Stromal cell of bone marrow (primary cell): ENCODE data around the gene UBASH3A.
"Not testable (repeated sequence)": the region's sequence is repeated elsewhere in the genome, so short reads cannot be mapped to it uniquely, and the experiment has no call there.

Experiments
- DNase-seq: peaks from one replicate; pipeline ENCODE4 v3.0.0-alpha.2; 2012; ENCODE audit warnings: low read depth

Gene UBASH3A

DNA sequence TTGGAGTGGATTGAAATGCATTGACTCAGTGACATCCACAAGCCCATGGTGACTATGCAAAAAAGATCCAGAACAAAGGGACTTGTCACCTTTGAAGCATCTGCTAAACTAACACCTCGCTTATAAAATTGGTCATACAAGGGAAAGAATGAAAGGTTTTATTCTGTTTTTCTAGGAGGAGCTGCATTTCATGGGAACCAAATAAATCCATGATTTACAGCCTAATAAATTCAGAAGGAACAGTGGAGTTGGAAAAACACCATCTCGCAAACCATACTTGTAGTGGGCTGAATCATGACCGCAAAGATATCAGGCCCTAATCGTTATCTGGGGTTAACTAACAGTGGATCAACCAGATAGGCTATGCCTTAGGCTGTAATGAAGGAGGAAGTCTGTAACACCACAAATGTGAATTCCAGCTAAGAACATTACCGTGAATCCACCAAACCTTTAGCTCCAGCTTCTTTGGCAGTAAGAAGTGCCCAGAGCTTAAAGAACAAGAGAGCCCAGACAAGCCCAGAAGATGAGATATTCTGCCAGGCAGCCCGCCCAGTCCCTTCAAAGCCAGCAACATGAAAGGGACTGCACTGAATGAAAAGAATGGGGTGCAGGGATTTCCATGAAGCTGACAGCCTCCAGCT lies 64.9 kb downstream of the UBASH3A start:
- no peak for DNase-seq

DNA sequence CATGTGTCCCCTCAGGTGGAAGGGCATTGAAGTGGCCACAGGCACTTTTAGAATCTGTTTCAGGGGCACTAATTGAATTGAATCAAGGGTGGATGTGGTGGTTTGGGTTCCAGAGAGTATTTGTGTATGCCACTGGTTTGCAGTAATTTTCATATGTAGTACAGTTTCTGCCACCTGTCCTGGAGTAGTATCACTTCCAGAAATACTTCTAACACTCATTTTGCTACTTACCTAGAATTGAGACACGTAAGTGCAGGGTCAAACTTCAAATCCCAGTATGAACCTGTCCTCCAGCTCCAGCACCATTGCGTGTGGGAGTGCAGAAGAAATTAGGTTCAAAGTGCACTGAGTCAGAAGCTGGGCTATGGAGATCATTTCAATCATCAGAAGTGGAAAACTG lies 65.6 kb downstream of the UBASH3A start:
- DNase-seq, result no peak

DNA sequence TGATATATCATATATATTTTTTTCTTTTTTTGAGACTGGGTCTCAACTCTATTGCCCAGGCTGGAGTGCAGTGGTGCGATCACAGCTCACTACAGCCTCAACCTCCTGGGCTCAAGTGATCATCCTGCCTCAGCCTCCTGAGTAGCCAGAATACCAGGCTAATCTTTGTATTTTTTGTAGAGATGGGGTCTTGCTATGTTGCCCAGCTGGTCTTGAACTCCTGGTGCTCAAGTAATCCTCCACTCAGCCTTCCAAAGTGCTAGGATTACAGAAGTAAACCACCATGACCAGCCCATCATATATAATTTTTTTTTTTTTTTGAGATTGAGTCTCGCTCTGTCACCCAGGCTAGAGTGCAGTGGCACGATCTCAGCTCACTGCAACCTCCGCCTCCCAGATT lies 66.0 kb downstream of the UBASH3A start:
- not testable (repeated sequence) for DNase-seq

DNA sequence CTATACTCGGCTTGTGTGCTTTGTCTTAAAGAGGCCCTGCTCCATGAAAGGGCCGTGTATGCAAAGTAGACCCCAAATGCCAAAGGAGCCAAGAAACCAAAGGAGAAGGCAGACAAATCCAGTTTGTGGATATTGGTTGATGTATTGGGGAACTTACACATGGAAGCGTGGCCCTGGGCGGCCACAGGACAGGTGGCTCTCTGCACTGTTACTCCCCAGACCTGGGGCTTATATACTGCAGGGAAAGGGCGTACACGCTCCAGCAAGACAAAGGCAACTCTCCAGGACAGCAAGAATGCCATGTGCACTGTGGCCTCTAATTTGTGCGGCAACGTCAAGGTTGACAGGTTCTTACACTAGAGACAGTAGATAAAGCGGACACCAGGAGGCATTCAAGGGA lies 67.5 kb downstream of the UBASH3A start:
- DNase-seq, result no peak

DNA sequence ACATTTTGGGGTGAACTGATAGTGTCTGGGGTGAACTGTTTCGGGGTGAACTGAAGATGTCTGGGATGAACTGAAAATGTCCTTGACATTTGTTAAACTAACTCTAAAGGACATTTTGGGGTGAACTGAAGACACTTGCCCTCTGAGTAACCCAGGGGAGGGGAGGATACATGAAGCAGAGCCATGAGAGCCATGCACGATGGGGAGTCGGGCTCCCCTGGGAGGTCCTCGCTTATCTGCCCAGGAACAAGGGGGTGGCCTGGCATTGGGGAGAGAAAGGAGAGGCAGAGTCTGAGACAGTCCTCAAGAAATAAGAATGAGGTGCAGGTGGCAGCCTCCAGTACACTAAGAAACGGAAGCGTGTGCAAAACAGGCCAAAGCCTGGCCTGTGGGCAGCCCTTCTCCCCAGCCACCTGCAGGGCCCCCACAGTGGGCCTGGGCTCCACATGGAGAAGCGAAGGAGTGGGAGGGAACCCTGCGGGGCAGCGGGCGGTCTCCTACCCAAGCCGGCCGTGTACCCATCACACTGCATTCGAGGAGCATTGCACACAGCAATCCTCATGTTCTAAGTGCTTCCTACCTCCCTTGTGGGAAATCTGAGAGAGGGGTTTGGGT lies 68.1 kb downstream of the UBASH3A start:
- DNase-seq, result no peak

DNA sequence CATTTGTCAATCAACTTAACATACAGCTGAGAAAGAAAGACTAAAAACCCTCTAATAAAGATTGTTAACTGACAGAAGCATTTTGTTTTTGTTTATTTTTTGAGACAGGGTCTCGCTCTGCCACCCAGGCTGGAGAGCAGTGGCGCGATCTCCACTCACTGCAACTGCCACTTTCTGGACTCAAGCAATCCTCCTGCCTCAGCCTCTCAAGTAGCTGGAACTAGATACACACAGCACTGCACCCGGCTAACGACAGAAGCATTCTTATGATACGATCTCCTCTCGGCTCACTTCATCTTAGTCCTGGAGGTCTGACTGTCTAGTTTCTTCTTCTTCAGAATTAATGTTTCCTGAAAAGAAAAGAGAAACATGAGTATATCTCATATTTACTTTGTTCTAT lies 68.8 kb downstream of the UBASH3A start:
- no peak for DNase-seq

DNA sequence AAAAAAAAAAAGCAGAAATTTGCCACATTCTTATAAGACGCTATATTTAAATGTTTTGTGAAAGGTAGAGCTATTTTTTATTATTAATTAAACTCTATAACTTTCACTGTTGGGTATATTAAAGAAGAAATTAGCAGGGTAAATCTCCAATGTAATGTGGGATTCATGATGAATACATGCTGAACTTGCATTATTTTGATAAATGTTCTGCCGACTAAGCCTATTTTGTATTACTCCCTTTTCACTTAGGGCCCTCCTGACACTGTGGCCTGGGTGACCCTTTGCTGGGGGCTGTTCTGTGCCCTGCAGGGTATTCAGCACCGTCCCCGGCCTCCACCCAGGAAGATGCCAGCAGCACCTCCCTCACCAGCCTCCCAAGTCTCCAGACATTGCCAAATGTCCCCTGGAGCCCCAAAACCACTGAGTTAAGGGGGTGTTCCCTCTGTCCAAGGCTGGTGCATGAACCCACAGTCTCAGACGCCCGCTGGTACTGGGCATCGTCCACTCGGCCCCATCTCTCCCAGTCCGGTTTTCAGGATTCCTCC lies 69.9 kb downstream of the UBASH3A start:
- no peak for DNase-seq

DNA sequence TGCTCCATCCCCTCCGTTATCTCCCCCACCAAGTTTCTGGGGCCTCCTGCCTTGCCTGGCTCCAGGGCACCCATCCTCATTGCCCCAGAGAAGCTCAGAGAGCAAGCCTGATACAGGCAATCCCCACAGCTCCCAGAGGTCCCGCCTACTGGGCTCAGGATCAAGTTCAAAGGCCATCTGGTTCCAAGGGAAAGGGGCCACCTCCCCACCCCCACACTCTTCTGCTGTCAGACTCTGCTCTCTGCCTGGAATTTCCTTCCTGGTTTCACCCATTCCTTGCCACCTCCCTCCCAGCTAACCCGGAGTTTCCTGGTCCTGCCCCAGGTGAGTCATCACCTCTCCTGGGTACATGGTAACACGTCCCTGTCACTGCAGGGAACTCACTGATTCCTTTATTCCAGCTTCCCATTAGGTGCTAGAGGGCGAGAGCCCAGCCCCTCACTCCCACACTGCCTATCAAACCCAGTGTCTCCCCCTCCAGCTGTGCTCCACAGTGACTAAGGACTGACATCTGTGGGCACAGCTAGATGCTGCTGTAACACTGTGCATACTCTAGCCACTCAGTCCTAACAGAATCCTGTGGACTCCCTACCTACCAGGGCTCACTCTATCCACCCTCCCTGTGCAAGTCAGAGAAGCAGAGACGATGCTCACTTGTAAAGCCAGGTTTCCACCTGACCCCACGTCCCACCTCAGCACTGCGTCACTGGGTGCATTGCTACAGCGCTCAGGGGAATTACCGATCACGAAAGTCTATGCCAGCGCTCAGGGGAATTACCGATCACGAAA lies 70.5 kb downstream of the UBASH3A start:
- no peak for DNase-seq

DNA sequence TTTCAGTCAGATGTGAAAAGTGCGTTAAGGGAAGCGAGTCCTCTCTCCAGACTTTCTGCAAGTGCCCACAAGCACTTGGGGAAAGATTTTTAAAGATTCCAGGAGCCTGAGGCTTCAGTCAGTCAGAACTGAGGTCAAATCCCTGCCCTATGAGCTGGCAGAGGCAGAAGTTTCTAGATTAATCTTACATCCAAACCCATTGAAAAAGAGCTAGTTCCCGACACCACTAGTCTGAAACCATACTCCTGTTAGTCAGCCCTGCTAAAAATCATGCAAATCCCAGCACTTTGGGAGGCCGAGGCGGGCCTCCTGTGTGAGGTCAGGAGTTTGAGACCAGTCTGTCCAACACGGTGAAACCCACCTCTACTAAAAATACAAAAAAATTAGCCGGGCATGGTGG lies 71.3 kb downstream of the UBASH3A start:
- DNase-seq, result no peak

DNA sequence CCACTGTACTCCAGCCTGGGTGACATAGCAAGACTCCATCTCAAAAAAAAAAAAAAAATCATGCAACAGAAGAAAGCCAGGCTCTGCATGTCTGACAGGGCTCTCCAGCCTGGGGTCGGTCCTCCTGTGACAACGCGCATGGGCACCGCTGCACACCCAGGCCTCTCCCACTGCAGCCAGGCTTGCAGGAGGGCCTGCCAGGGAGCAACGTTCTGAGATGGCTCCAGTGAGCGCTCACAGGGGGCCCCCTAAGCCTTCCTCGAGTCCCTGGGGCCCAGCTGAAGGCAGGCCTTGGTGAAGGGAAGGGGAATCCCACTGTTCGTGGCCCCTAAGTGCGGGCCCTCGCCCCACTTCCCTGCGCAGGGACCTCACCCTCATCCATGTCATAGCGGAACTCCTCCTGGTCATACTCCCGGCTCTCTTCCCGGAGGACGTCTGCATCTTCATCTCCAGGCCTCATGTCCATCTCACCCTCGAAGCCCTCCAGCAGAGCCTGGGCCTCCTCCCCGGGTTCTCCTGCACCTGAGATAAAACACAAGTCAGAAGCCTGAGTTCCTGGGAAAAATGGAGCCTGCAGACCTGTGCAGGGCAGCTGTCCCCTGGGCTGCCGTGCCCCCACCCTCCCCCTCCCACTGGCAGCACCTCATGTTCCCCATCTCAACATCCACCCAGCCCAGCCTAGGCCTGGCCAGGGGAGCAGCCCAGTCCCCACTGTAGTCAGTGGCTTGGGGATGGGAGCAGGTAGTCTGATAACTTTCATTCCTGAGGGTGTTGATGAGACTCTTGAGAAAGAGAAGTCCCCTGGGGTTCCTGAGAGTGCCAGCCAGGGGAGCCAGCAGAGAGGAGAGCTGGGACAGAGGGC lies 72.1 kb downstream of the UBASH3A start:
- DNase-seq, result no peak

DNA sequence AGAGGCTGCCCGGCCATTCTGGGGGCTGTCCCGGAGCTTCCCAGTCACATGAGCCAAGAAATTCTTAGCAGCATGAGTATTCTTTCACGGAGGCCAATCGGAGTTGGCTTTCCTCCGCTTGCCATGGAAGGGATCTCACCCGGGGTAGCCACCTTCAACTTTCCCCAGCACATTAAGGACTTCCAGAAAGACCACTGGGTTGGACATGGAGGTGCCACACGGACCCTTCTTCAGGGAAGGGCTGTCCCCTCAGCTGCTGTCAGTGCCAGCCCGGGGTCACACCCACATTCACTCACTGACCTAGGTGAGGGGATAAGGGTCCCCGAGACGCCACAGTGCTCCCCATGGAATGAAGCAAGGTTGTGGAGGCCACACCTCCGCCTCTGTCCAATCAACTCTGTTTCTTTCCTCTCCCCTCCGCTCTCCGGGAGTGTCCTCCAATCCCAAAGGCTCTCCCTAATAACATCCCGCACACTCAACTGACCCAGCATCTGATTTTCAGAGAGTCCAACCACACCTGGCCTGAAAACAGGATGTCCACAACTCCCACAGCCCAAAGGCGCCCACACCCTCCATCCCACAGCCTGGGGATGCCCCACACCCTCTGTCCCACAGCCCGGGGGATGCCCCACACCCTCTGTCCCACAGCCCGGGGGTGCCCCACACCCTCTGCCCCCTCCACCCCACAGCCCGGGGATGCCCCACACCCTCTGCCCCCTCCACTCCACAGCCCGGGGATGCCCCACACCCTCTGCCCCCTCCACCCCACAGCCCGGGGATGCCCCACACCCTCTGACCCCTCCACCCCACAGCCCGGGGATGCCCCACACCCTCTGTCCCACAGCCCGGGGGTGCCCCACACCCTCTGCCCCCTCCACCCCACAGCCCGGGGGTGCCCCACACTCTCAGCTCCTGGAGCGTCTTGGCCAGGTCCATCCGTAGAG lies 73.0 kb downstream of the UBASH3A start:
- DNase-seq, result no peak

DNA sequence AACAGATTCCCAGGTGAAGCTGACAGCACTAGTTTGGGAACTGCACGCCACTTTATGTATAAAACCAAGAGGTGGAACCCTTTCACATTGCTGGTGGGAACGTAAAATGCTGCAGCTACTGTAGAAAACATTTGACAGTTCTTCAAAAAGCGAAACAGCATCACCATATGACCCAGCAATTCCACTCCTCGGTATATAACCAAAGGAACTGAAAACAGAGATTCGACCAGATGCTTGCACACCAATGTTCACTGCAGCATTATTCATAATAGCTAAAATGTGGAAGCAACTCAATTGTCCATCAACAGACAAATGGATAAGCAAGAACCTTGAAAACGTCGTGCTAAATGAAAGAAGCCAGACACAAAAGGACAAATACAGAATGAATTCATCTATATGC lies 74.8 kb downstream of the UBASH3A start:
- no peak for DNase-seq

DNA sequence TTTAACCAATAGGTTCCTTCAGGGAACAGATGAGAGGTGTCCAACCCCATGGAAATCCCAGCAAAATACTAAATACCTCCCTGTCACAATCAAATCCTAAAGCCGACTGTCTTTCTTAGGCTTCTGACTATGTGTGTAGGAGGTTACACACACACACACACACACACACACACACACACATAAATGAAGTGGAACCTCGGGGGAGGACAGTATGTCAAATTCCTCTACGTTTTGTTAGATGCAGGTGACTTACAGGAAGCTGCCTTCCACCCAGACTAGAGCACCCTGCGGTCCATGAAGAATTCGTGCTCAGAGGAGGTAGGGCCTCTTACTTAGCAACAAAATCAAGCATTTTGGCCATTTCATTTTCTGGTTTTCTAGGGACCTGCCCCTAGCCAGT lies 75.9 kb downstream of the UBASH3A start:
- DNase-seq, result no peak

DNA sequence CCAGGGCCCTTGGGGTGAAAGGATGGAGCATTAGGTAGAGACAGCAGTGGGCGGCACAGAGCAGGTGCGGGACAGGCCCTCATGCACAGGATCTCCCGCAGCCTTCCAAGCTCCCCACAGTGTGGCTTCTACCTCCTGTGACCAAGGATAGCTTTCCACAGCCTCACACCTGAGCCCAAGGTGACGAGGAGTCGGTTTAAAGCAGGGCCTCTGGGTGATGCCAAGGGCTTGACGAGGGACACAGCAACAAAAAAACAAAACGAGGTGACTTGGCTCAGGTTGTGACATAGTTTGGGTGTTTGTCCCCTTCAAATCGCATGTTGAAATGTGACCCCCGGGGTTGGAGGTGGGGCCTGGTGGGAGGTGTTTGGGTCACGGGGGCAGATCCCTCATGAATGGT lies 77.0 kb downstream of the UBASH3A start:
- no peak for DNase-seq

DNA sequence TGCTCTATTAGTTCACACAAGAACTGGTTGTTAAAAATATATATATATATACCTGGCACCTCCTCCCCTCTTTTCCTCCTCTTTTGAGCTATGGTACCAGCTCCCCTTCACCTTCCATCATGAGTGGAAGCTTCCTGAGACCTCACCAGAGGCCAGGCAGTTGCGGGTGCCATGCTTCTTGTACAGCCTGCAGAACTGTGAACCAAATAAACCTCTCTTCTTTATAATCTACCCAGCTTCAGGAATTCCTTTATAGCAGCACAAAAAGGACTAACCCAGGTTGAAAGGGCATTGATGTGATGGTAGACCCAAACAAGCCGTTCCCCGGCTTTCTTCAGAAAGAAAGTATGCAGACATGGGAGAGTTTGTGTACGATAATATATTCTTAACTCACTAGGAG lies 77.5 kb downstream of the UBASH3A start:
- no peak for DNase-seq

DNA sequence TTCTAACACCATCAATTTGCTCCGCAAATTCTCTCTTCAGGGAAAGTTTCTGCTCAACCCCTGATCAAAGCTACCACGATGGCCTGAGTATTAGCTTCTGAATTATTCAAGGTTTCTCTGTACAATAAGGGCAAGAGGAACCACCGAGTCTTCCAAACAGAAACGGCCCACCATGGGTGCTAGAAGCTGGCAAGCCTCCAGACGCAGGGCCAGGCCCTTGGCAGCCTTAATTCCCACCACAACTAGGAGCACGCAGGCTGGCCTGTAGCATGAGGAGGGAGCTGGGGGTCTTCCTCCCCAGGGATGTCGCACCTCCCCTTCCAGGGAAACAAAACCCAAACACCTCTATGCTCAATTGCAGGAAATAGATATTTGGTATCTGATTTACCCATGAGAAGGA lies 81.3 kb downstream of the UBASH3A start:
- no peak for DNase-seq

DNA sequence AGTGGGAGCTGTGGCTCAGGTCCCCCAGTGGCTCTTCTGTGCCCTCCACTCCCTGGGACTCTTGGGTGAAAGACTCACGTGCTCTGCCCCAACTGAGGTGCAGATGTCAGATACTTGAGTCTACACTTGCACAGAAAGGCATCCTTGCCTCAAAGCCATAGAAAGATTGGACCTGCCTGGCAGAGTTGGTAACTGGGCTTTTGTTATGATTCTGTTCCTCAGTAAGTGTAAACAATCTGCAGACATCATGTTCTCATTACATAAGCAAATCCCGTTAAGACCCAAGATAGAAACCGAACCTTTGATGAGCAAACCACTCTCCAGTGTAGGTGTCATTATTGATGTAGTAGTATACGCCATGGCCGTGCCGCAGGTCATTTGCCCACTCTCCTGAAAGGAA lies 82.4 kb downstream of the UBASH3A start:
- DNase-seq, result no peak

DNA sequence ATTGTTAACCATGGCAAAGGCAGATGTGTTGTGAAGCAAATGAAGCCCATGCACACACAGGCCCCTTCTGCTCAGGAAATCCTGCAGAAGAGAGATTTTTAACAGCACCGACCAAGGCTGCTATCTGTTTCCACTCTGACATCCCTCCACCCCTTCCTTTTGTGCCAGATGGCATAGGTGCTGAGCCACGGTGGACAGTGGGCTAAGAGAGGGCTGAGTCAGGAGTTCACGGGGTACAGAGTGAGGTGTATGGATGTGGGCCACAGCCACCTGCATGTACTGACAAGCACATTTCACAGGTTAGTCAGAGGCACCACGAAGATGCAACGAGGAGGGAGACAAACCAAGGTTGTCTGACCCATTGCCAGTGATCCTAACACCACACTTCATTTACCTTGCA lies 82.8 kb downstream of the UBASH3A start:
- DNase-seq, result no peak

DNA sequence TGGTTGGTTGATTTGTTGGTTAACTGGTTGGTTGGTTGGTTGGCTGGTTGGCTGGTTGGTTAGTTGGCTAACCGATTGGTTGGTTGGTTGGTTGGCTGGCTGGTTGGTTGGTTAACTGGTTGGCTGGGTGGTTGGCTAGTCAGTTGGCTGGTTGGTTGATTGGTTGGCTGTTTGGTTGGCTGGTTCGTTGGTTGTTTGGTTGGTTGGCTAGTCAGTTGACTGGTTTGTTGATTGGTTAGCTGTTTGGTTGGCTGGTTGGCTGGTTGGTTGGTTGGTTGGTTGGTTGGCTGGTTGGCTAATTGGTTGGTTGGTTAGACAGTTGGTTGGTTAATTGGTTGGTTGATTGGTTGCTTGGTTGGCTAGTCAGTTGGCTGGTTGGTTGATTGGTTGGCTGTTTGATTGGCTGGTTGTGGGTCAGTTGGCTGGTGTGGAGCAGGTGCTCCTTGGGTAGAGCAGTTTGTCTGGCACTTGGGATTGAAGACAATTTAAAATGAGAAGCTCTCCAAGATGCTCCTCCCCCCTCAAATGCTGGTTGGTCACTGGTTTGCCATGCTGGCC lies 85.4 kb downstream of the UBASH3A start:
- no peak for DNase-seq

DNA sequence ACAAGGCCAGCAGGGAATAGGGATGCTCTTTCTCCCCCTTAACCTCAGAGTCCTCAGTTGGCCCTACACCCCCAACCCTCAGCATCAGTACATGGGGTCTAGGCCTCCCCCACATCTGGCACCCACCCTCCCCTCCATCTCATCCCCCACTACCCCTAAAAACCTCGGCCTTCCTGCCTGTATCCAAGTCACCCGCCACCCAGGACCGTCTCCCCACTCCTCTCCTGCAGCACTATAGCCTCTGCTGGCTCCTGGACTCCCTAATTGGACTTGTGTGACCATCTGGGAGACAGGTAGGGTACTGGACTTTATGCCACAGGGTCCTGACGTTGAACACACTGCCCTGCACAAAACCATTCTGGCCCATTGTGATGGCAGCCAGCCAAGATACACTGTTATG lies 86.3 kb downstream of the UBASH3A start:
- DNase-seq, result no peak

DNA sequence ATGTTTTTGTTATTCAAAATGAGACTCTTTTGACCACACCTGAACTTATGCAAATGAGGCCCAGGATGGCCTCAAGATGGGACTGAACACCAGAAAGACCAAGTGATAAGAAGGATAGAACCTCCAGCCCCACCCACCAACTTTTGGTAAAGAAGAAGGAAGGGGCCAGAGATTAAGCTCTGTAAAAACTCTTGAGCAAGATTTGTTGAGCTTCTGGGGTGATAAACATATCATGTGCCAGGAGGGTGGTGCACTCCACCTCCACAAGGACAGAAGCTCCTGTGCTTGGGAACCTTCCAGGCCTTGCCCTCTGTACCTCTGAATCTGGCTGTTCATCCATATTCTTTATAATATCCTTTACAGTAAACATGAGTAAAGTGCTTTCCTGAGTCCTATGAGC lies 87.0 kb downstream of the UBASH3A start:
- DNase-seq, result no peak
